ENCODE measurements around the gene TCF12. TPM values are rescaled to one million over a fixed set of nuclear protein-coding genes. Genes with fewer than 3 reads are reported as not detected.
"Not testable (repeated sequence)": the region's sequence is repeated elsewhere in the genome, so short reads cannot be mapped to it uniquely, and the experiment has no call there.

The TCF12 gene
- total RNA-seq, 4 donors from 2014 or later, result 105 to 446 (median 180) TPM

GRCh38 chr15:56996093-56996492, 77.6 kb downstream of the TCF12 start:
- Histone ChIP-seq H3K4me1 (no peaks in the 10 kb centered on the region), H3K9me3 (no peaks in the 10 kb centered on the region), H3K36me3 (peaks cover 0 to 10% (median 0%) of the 10 kb centered on the region in 4 donors), H3K4me3 (no peak overlapping the region), H3K27ac (no peak overlapping the region), H3K27me3 (no peaks in the 10 kb centered on the region)
- no peak for DNase-seq
- intact Hi-C loops (cut with DNase I; ENCODE audit: low total_unique reads), result no loop called here
- TF ChIP-seq POLR2A (IDR thresholded peaks at IDR 0.05) (no peak), EP300 (IDR thresholded peaks at IDR 0.05; ENCODE audit: low read depth) (no peak), CTCF (IDR thresholded peaks at IDR 0.05) (no peak), POLR2AphosphoS5 (IDR thresholded peaks at IDR 0.05) (no peak)
- in situ Hi-C loops (cut with MboI; ENCODE audit: low pct_ligation_motif_present in 1 of 4, low pct_unique_long_range_greater_than_20kb in 1 of 4, low sequenced_read_pairs in 3 of 4), result no loop called here

- H3K9me3 ChIP-seq, result no peaks in the 10 kb centered on the region
- H3K27me3 ChIP-seq, result no peaks in the 10 kb centered on the region
- H3K4me3 ChIP-seq, result no peak overlapping the region
- H3K36me3 ChIP-seq, result peaks cover 0 to 10% (median 0%) of the 10 kb centered on the region in 4 donors
- no peak for DNase-seq
- TF ChIP-seq EP300 (IDR thresholded peaks at IDR 0.05; ENCODE audit: low read depth), result no peak
- TF ChIP-seq POLR2A (IDR thresholded peaks at IDR 0.05), result no peak
- no peak for TF ChIP-seq CTCF (IDR thresholded peaks at IDR 0.05)
- no peak for TF ChIP-seq POLR2AphosphoS5 (IDR thresholded peaks at IDR 0.05)
- H3K4me1 ChIP-seq, result no peaks in the 10 kb centered on the region
- intact Hi-C loops (cut with DNase I; ENCODE audit: low total_unique reads), result no loop called here
- in situ Hi-C loops (cut with MboI; ENCODE audit: low pct_ligation_motif_present in 1 of 4, low pct_unique_long_range_greater_than_20kb in 1 of 4, low sequenced_read_pairs in 3 of 4), result no loop called here
- no peak overlapping the region for H3K27ac ChIP-seq
- WGBS, 2 donors (ENCODE audit: low coverage in 1 of 2), result 97% methylated on average over 3 of the region's 3 CpGs
Measured at GRCh38 chr15:56996746-56997470, 78.5 kb downstream of the TCF12 start.

- DNase-seq, result no peak
Measured at GRCh38 chr15:57003418-57003817, 85.0 kb downstream of the TCF12 start.

GRCh38 chr15:57005244-57005643, 86.8 kb downstream of the TCF12 start:
- no peak overlapping the region for H3K4me3 ChIP-seq
- no peak overlapping the region for H3K27ac ChIP-seq
- intact Hi-C loops (cut with DNase I; ENCODE audit: low total_unique reads), result no loop called here
- TF ChIP-seq CTCF (IDR thresholded peaks at IDR 0.05), result no peak
- no peak for TF ChIP-seq POLR2A (IDR thresholded peaks at IDR 0.05)
- TF ChIP-seq POLR2AphosphoS5 (IDR thresholded peaks at IDR 0.05), result no peak
- no peak for TF ChIP-seq EP300 (IDR thresholded peaks at IDR 0.05; ENCODE audit: low read depth)
- DNase-seq, result no peak
- no peaks in the 10 kb centered on the region for H3K9me3 ChIP-seq
- 64 to 94% methylated on average over 1 of the region's 1 CpG for WGBS, 2 donors (ENCODE audit: low coverage in 1 of 2)
- in situ Hi-C loops (cut with MboI; ENCODE audit: low pct_ligation_motif_present in 1 of 4, low pct_unique_long_range_greater_than_20kb in 1 of 4, low sequenced_read_pairs in 3 of 4), result no loop called here
- no peaks in the 10 kb centered on the region for H3K4me1 ChIP-seq
- no peaks in the 10 kb centered on the region for H3K36me3 ChIP-seq
- H3K27me3 ChIP-seq, result no peaks in the 10 kb centered on the region

More at GRCh38 chr15:57003418-57003817, 85.0 kb downstream of the TCF12 start:
- H3K4me1 ChIP-seq, result no peaks in the 10 kb centered on the region
- intact Hi-C loops (cut with DNase I; ENCODE audit: low total_unique reads), result no loop called here
- in situ Hi-C loops (cut with MboI; ENCODE audit: low pct_ligation_motif_present in 1 of 4, low pct_unique_long_range_greater_than_20kb in 1 of 4, low sequenced_read_pairs in 3 of 4), result no loop called here
- 77 to 81% methylated on average over 4 of the region's 4 CpGs for WGBS, 2 donors (ENCODE audit: low coverage in 1 of 2)
- no peaks in the 10 kb centered on the region for H3K36me3 ChIP-seq
- no peaks in the 10 kb centered on the region for H3K27me3 ChIP-seq
- no peak overlapping the region for H3K4me3 ChIP-seq
- no peaks in the 10 kb centered on the region for H3K9me3 ChIP-seq
- H3K27ac ChIP-seq, result no peak overlapping the region
- TF ChIP-seq POLR2AphosphoS5 (IDR thresholded peaks at IDR 0.05) (no peak), CTCF (IDR thresholded peaks at IDR 0.05) (no peak), EP300 (IDR thresholded peaks at IDR 0.05; ENCODE audit: low read depth) (no peak), POLR2A (IDR thresholded peaks at IDR 0.05) (no peak)

- intact Hi-C loops (cut with DNase I; ENCODE audit: low total_unique reads); in situ Hi-C loops (cut with MboI; ENCODE audit: low pct_ligation_motif_present in 1 of 4, low pct_unique_long_range_greater_than_20kb in 1 of 4, low sequenced_read_pairs in 3 of 4): not testable (repeated sequence)
Measured at GRCh38 chr15:57007797-57008196, 89.4 kb downstream of the TCF12 start.

More at GRCh38 chr15:57007797-57008196, 89.4 kb downstream of the TCF12 start:
- not testable (repeated sequence) for H3K9me3 ChIP-seq, DNase-seq, H3K4me3 ChIP-seq, H3K36me3 ChIP-seq, H3K27ac ChIP-seq, H3K4me1 ChIP-seq, H3K27me3 ChIP-seq
- 80 to 100% methylated on average over 1 of the region's 1 CpG for WGBS, 2 donors (ENCODE audit: low coverage in 1 of 2)

All from transverse colon (tissue), 4 donors.